Esophagus squamous epithelium (tissue), 5 donors: ENCODE results near the gene CAND1. TPM values are rescaled to one million over a fixed set of nuclear protein-coding genes. Genes with fewer than 3 reads are reported as not detected.

Source experiments
- DNase-seq: peaks from one replicate; lab custom pipeline; 2025; lab: John Stamatoyannopoulos, UW
- H3K27ac ChIP-seq, 4 donors: fragments of 200-600 bp; sonication (generic); one replicate each; pipeline ENCODE4 v1.5.1; 2016 to 2019; ENCODE audit warnings: mild to moderate bottlenecking in 1 of 4
- H3K27me3 ChIP-seq, 4 donors: fragments of 200-600 bp; sonication (generic); 1 replicate in 3 of 4; 2 replicates in 1 of 4; pipeline versions ENCODE4 v1.5.1 to v1.6.0; 2017 to 2021; ENCODE audit warnings: antibody characterized with exemption in 1 of 4
- H3K36me3 ChIP-seq, 3 donors: fragments of 200-600 bp; sonication (generic); one replicate each; pipeline ENCODE4 v1.5.1; 2016 to 2019
- H3K4me1 ChIP-seq, 3 donors: fragments of 200-600 bp; sonication (generic); one replicate each; pipeline ENCODE4 v1.5.1; 2017 to 2019
- H3K4me3 ChIP-seq, 4 donors: fragments of 200-600 bp; sonication (generic); 1 replicate in 3 of 4; 2 replicates in 1 of 4; pipeline ENCODE4 v1.5.1; 2016 to 2019; ENCODE audit warnings: mild to moderate bottlenecking in 2 of 4, moderate library complexity in 1 of 4
- H3K9me3 ChIP-seq, 3 donors: fragments of 200-600 bp; sonication (generic); one replicate each; pipeline ENCODE4 v1.5.1; 2016 to 2019
- POLR2A ChIP-seq, 4 donors: fragments of 450-650 bp; IDR thresholded peaks; one replicate each; pipeline ENCODE4 v1.6.1; 2017; ENCODE audit warnings: antibody characterized with exemption in 4 of 4, mild to moderate bottlenecking in 4 of 4, moderate library complexity in 3 of 4
- WGBS, 2 donors: methylation state at CpG; one replicate each; pipeline ENCODE4 v1.1.5; 2018; 5-methylcytosine and 5-hydroxymethylcytosine counted together
- intact Hi-C: fragments of 100-400 bp; cut with DNase I; formaldehyde crosslinking; loops from one replicate; pipeline ENCODE4 v1.15.0; 2022
- total RNA-seq, 4 donors: library from RNA; depleted of rRNA; stranded (reverse); fragments of >200 nt; gene quantifications; one replicate each; pipeline ENCODE4 v1.1.0, GENCODE V29; 2016
- TF ChIP-seq, protein P1 (sequence below), 6 experiments: fragments of 450-650 bp in 4 of 6; fragments of 200-600 bp in 2 of 6; sonication (generic) in 2 of 6; IDR thresholded peaks; one replicate each; pipeline ENCODE4 v1.5.1; 2016 to 2019; ENCODE audit warnings: antibody characterized with exemption in 6 of 6, mild to moderate bottlenecking in 4 of 6, moderate library complexity in 4 of 6
- donor health status: DM: yes; HTN: yes; CAD: no.

Gene CAND1
- total RNA-seq, 4 donors from 2014 or later, result 42.1 to 77.6 (median 64.5) TPM

DNA sequence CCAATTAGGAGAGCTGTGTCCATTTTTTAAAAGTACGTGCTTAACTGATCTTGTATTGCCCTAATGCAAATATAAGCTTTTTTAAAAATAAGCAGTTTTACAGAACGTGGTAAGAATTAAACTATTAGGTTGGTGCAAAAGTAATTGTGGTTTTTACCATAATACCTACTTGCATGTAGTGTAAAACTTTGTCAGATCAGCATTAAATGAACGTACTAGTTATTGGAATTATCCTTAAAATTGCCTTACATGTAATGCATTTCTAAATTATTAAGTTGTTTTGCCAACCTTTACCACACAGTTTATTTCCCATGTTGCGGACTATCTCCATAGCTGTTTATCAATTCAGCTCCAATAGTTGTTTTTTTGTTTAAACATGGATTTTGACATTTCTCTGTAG, 10.9 kb downstream of the CAND1 start:
- Histone ChIP-seq H3K27ac (no peak overlapping the region), H3K9me3 (no peaks in the 10 kb centered on the region), H3K4me3 (no peak overlapping the region), H3K4me1 (peaks cover 0 to 60% (median 24%) of the 10 kb centered on the region in 3 donors), H3K27me3 (no peaks in the 10 kb centered on the region), H3K36me3 (peaks cover 0 to 36% (median 0%) of the 10 kb centered on the region in 3 donors)
- TF ChIP-seq, protein P1, sequence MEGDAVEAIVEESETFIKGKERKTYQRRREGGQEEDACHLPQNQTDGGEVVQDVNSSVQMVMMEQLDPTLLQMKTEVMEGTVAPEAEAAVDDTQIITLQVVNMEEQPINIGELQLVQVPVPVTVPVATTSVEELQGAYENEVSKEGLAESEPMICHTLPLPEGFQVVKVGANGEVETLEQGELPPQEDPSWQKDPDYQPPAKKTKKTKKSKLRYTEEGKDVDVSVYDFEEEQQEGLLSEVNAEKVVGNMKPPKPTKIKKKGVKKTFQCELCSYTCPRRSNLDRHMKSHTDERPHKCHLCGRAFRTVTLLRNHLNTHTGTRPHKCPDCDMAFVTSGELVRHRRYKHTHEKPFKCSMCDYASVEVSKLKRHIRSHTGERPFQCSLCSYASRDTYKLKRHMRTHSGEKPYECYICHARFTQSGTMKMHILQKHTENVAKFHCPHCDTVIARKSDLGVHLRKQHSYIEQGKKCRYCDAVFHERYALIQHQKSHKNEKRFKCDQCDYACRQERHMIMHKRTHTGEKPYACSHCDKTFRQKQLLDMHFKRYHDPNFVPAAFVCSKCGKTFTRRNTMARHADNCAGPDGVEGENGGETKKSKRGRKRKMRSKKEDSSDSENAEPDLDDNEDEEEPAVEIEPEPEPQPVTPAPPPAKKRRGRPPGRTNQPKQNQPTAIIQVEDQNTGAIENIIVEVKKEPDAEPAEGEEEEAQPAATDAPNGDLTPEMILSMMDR (IDR thresholded peaks at IDR 0.05), result no peak
- TF ChIP-seq POLR2A (IDR thresholded peaks at IDR 0.05), result no peak
- intact Hi-C loops, result no loop called here
- no peak for DNase-seq
- WGBS, 2 donors, result 64 to 67% methylated on average over 4 of the region's 4 CpGs

DNA sequence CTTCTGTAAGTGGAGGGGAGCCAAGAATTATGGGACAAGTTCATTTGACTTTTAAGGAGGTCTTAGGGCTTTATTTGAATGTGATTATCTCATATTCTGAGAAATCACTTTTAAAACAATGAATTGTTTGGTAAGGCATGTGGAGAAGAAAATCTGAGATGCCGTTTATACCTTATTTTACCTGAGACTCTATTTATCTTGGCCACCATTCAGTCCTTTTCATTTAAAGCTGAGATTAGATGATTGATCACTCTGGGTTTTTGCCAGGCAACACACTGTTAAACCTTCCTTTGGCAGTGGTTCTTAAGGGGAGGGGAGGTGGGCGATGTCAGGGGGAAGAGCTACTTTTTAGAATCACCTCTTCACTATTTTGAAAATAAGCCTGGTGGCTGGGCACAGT, 11.4 kb downstream of the CAND1 start:
- peaks cover 0 to 55% (median 19%) of the 10 kb centered on the region in 3 donors for H3K4me1 ChIP-seq
- peaks cover 0 to 40% (median 0%) of the 10 kb centered on the region in 3 donors for H3K36me3 ChIP-seq
- H3K4me3 ChIP-seq, result no peak overlapping the region
- WGBS, 2 donors, result 27 to 44% methylated on average over 2 of the region's 2 CpGs
- DNase-seq, result no peak
- no peaks in the 10 kb centered on the region for H3K27me3 ChIP-seq
- intact Hi-C loops, result no loop called here
- no peak for TF ChIP-seq POLR2A (IDR thresholded peaks at IDR 0.05)
- no peak overlapping the region for H3K27ac ChIP-seq
- H3K9me3 ChIP-seq, result no peaks in the 10 kb centered on the region

DNA sequence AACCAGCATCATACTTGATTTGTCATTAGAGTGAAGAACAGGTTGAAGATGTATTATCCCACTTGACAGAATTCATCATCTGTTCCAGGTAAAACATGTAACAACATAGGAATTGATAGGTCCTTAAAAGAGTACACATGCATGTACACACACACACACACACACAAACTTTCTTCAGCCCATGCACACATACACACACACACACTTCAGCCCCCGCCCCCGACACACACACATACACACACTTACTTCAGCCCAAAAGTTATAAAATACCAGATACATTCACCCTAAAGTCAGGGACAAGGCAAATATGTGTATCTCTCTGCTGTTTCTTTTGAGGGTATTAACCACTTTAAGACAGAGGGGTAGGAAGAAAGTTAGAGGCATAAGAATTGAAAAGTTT, 15.4 kb downstream of the CAND1 start:
- Histone ChIP-seq H3K4me1 (peaks cover 0 to 19% (median 4%) of the 10 kb centered on the region in 3 donors), H3K27me3 (no peaks in the 10 kb centered on the region), H3K27ac (no peak overlapping the region), H3K4me3 (no peak overlapping the region), H3K36me3 (peaks cover 0 to 54% (median 0%) of the 10 kb centered on the region in 3 donors), H3K9me3 (no peaks in the 10 kb centered on the region)
- intact Hi-C loops, result no loop called here
- TF ChIP-seq POLR2A (IDR thresholded peaks at IDR 0.05), result no peak
- TF ChIP-seq, protein P1 (IDR thresholded peaks at IDR 0.05), result no peak
- DNase-seq, result no peak
- 89 to 91% methylated on average over 2 of the region's 2 CpGs for WGBS, 2 donors

DNA sequence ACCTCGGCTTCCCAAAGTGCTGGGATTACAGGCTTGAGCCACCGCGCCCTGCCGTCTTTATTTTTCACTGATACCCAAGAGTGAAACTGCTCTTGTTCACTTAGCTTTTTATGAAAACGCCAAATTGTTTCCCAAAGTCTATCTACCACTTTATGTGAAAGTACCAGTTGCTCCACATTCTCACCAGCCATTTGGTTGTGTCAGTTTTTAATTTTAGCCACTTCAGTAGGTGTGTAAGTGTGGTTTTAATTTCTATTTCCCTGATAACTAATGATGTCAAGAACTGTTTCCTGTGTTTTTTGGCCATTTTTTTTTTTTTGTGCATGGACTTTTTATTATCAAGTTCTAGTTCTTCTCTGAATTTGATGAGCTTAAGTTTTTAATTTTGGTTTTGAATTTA, 17.1 kb downstream of the CAND1 start:
- 96 to 98% methylated on average over 5 of the region's 5 CpGs for WGBS, 2 donors
- H3K9me3 ChIP-seq, result no peaks in the 10 kb centered on the region
- intact Hi-C loops, result no loop called here
- H3K27me3 ChIP-seq, result no peaks in the 10 kb centered on the region
- H3K4me3 ChIP-seq, result no peak overlapping the region
- TF ChIP-seq, protein P1 (IDR thresholded peaks at IDR 0.05), result no peak
- no peak for TF ChIP-seq POLR2A (IDR thresholded peaks at IDR 0.05)
- H3K36me3 ChIP-seq, result peaks cover 0 to 58% (median 0%) of the 10 kb centered on the region in 3 donors
- no peak for DNase-seq
- no peak overlapping the region for H3K27ac ChIP-seq
- peaks cover 0 to 2% (median 0%) of the 10 kb centered on the region in 3 donors for H3K4me1 ChIP-seq

DNA sequence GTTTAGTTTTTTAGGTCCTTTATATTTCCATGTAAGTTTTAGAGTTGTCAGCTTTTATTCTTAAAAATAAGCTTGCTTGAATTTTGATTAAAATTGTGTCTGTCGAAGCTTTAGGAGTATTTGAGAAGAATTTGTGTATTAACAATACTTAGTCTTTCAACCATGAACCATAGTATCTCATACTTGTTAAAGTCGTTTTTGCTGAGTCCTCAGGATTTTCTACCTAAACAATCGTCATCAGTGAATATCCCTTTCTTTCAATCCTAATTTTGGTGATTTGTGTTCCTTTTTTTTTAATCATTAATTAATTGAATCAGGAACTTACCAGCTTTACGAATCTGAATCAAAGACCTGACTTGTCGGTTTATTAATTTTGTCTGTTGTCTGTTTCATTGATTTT, 18.2 kb downstream of the CAND1 start:
- H3K4me3 ChIP-seq, result no peak overlapping the region
- intact Hi-C loops, result no loop called here
- H3K27me3 ChIP-seq, result no peaks in the 10 kb centered on the region
- H3K36me3 ChIP-seq, result peaks cover 0 to 53% (median 0%) of the 10 kb centered on the region in 3 donors
- TF ChIP-seq POLR2A (IDR thresholded peaks at IDR 0.05), result no peak
- TF ChIP-seq, protein P1 (IDR thresholded peaks at IDR 0.05), result no peak
- DNase-seq, result no peak
- no peaks in the 10 kb centered on the region for H3K9me3 ChIP-seq
- H3K27ac ChIP-seq, result no peak overlapping the region
- 81 to 85% methylated on average over 5 of the region's 5 CpGs for WGBS, 2 donors
- no peaks in the 10 kb centered on the region for H3K4me1 ChIP-seq

DNA sequence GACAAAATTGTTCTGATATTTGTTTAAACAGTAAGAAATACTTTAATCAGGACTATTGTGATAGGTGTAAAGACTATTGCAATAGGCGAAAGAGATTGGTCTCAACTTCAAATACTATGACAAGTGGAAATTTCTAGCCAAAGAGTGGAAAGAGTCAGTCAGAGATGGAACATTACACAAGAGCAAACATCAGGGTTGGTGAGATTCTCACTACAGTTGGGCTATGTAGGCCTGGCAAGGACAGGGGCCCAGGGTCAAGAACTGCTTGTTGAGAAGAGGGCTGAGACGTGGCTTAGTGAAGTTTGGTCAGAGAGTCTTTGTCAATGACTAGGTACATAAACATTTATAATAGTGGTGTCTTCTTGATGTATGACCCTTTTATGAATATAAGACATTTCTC, 19.4 kb downstream of the CAND1 start:
- no peak for TF ChIP-seq POLR2A (IDR thresholded peaks at IDR 0.05)
- TF ChIP-seq, protein P1 (IDR thresholded peaks at IDR 0.05), result no peak

More for the DNA sequence above, 19.4 kb downstream of the CAND1 start:
- Histone ChIP-seq H3K27ac (no peak overlapping the region), H3K36me3 (peaks cover 0 to 46% (median 0%) of the 10 kb centered on the region in 3 donors), H3K4me1 (no peaks in the 10 kb centered on the region), H3K27me3 (no peaks in the 10 kb centered on the region), H3K9me3 (no peaks in the 10 kb centered on the region), H3K4me3 (no peak overlapping the region)
- 87 to 90% methylated on average over 2 of the region's 2 CpGs for WGBS, 2 donors
- intact Hi-C loops, result no loop called here
- DNase-seq, result no peak
